Stimulated activated CD8-positive, alpha-beta memory T cell treated with anti-CD3 and anti-CD28 coated beads, Interleukin-7, amount 100 ng/mL, for 4 hours (primary cell): ENCODE data around the gene CDK9.

Experiments
- DNase-seq, 2 donors: peaks; one replicate each; pipeline ENCODE4 v3.0.0-alpha.2; 2020; ENCODE audit warnings: low read depth in 2 of 2

Gene CDK9

GRCh38 chr9:127803507-127804352 lies 17.9 kb downstream of the CDK9 start:
- no peak for DNase-seq

GRCh38 chr9:127805620-127806019 lies 19.8 kb downstream of the CDK9 start:
- no peak for DNase-seq

GRCh38 chr9:127806871-127807270 lies 21.0 kb downstream of the CDK9 start:
- no peak for DNase-seq

- DNase-seq: no peak
Measured at GRCh38 chr9:127808347-127809001, 22.6 kb downstream of the CDK9 start.

- DNase-seq: no peak
Measured at GRCh38 chr9:127809002-127809539, 23.2 kb downstream of the CDK9 start.

- DNase-seq: no peak
Measured at GRCh38 chr9:127809540-127810377, 23.9 kb downstream of the CDK9 start.

- DNase-seq: no peak
Measured at GRCh38 chr9:127810378-127811187, 24.7 kb downstream of the CDK9 start.

- no peak for DNase-seq
Measured at GRCh38 chr9:127812011-127812410, 26.2 kb downstream of the CDK9 start.

- no peak for DNase-seq
Measured at GRCh38 chr9:127812936-127813675, 27.3 kb downstream of the CDK9 start.

GRCh38 chr9:127813686-127814226 lies 27.9 kb downstream of the CDK9 start:
- no peak for DNase-seq

GRCh38 chr9:127814619-127815511 lies 29.0 kb downstream of the CDK9 start:
- DNase-seq: no peak

GRCh38 chr9:127815512-127816361 lies 29.9 kb downstream of the CDK9 start:
- no peak for DNase-seq

GRCh38 chr9:127816362-127816725 lies 30.5 kb downstream of the CDK9 start:
- no peak for DNase-seq

GRCh38 chr9:127816728-127817127 lies 30.9 kb downstream of the CDK9 start:
- no peak for DNase-seq

- DNase-seq: no peak
Measured at GRCh38 chr9:127817881-127818434, 32.1 kb downstream of the CDK9 start.

GRCh38 chr9:127818574-127818973 lies 32.7 kb downstream of the CDK9 start:
- DNase-seq: no peak

GRCh38 chr9:127822108-127822507 lies 36.3 kb downstream of the CDK9 start:
- DNase-seq: no peak
